PFSK-1 (cell line): ENCODE data around the gene CNIH2.

Experiments used
- FOXP2 ChIP-seq: optimal IDR thresholded peaks from 2 replicates; pipeline ENCODE3; 2011; ENCODE audit warnings: borderline replicate concordance, control low read depth, inconsistent platforms; ENCODE audit not compliant: insufficient read depth; ENCODE audit errors: extremely low read length, extremely low read depth
- POLR2AphosphoS5 ChIP-seq: IDR thresholded peaks from 2 replicates; pipeline ENCODE4 v1.6.1; 2012; ENCODE audit warnings: low read depth, mild to moderate bottlenecking, control low read depth, low read length, moderate library complexity
- REST ChIP-seq, 2 experiments: IDR thresholded peaks; 2 replicates each; pipeline versions ENCODE4 v1.6.1 to v1.8.0; 2011 to 2012; ENCODE audit warnings: low read depth in 2 of 2, low read length in 2 of 2, control low read depth in 1 of 2, inconsistent platforms in 1 of 2, mild to moderate bottlenecking in 1 of 2, moderate library complexity in 1 of 2; ENCODE audit not compliant: insufficient read depth in 1 of 2
- SIN3A ChIP-seq: IDR thresholded peaks from 2 replicates; pipeline ENCODE4 v1.6.1; 2012; ENCODE audit warnings: mild to moderate bottlenecking, low read length, moderate library complexity, borderline replicate concordance; ENCODE audit not compliant: insufficient read depth
- TAF1 ChIP-seq: IDR thresholded peaks from 2 replicates; pipeline ENCODE4 v1.6.1; 2012; ENCODE audit warnings: low read length, control low read depth, borderline replicate concordance; ENCODE audit not compliant: insufficient read depth

The CNIH2 gene

GRCh38 chr11:66310324-66310723 is 32.3 kb downstream of the CNIH2 start:
- TF ChIP-seq REST (IDR thresholded peaks at IDR 0.05; ENCODE audit: insufficient read depth in 1 of 2, low read depth in 2 of 2, low read length in 2 of 2), result no peak
- TF ChIP-seq SIN3A, result no peak
- no peak for TF ChIP-seq FOXP2
- TF ChIP-seq TAF1, result no peak
- TF ChIP-seq POLR2AphosphoS5, result no peak

- TF ChIP-seq TAF1 (no peak), SIN3A (no peak), POLR2AphosphoS5 (no peak), REST (IDR thresholded peaks at IDR 0.05; ENCODE audit: insufficient read depth in 1 of 2, low read depth in 2 of 2, low read length in 2 of 2) (no peak), FOXP2 (no peak)
Measured at GRCh38 chr11:66311470-66311964, 33.5 kb downstream of the CNIH2 start.

- TF ChIP-seq TAF1, result 0 out of 2 replicates have a peak, but pooled peaks have one; percentile 40
- TF ChIP-seq REST (IDR thresholded peaks at IDR 0.05; ENCODE audit: insufficient read depth in 1 of 2, low read depth in 2 of 2, low read length in 2 of 2), result 0 out of 4 replicates have a peak, but pooled peaks of 1 of the 2 experiments have one; percentile 27
- peak; percentile 79 for TF ChIP-seq POLR2AphosphoS5
- TF ChIP-seq FOXP2, result no peak
- no peak; the same call in 1 of the 2 replicates for TF ChIP-seq SIN3A
Measured at GRCh38 chr11:66311965-66312548, 34.1 kb downstream of the CNIH2 start.

GRCh38 chr11:66312549-66313320 is 34.8 kb downstream of the CNIH2 start:
- TF ChIP-seq POLR2AphosphoS5, result peak; percentile 58
- TF ChIP-seq FOXP2, result no peak
- 0 out of 4 replicates have a peak, but pooled peaks of 1 of the 2 experiments have one; percentile 22 for TF ChIP-seq REST (IDR thresholded peaks at IDR 0.05; ENCODE audit: insufficient read depth in 1 of 2, low read depth in 2 of 2, low read length in 2 of 2)
- TF ChIP-seq SIN3A, result peak; percentile 51; the same call in 1 of the 2 replicates
- no peak for TF ChIP-seq TAF1
